RKO (cell line): ENCODE data around the gene WASHC3.
"Not testable (repeated sequence)": the region's sequence is repeated elsewhere in the genome, so short reads cannot be mapped to it uniquely, and the experiment has no call there.

ENCODE experiments used
- DNase-seq: peaks from one replicate; pipeline ENCODE4 v3.0.0-alpha.2; 2016; ENCODE audit warnings: low spot score

Gene WASHC3

DNA sequence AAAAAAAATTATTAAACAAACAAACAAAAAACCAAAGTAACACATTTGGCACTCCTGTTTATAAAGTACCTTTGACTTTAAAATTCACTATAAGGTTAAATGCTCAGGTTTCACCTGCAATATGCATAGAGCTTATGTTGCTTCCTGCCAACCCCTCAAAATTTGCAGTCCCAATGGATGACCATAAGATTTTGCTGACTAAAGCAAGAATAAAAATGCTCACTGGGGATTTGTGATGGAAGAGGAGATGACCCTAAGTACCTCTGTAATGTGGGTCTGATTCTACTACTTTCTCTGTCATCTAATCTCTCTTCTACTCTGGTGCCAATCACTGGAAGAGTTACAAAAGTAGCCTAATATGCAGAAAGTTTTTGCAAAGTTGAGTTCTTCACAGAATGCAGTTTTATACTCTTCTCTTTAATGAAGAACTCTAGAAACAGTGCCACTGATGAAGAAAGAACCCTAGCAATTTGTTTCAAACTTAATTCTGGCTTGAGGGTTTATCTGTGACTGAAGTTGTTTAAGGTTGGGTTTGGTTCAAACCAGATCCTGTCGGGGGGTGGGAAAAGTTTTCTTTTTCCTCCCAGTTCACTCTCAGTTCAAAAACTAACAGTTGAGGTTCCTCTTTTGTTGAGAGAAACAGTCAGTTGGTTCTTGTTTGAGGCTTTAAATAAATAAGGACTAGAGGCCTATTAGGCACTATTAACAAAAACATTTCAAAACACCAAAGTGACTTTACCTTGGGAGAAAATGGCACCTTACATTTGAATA, 10.9 kb downstream of the WASHC3 start:
- no peak for DNase-seq

DNA sequence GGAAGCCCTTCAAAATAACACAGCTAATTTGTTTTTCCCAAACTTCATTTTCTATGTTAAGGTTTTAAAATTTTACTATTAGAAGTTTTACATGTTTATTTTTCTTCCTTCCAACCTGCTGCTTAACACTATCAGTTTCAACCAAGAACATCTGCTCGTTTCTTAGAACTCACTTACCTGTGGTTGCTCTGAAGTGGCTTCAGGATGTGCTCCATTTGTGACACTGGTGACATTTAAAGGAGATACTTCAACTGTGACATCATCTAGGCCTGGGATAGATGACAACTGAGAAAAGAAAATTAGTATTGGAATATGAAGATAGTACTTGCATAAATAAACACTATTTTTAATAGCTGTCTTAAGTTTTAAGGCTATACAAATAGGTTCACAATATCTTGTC, 17.9 kb downstream of the WASHC3 start:
- no peak for DNase-seq

DNA sequence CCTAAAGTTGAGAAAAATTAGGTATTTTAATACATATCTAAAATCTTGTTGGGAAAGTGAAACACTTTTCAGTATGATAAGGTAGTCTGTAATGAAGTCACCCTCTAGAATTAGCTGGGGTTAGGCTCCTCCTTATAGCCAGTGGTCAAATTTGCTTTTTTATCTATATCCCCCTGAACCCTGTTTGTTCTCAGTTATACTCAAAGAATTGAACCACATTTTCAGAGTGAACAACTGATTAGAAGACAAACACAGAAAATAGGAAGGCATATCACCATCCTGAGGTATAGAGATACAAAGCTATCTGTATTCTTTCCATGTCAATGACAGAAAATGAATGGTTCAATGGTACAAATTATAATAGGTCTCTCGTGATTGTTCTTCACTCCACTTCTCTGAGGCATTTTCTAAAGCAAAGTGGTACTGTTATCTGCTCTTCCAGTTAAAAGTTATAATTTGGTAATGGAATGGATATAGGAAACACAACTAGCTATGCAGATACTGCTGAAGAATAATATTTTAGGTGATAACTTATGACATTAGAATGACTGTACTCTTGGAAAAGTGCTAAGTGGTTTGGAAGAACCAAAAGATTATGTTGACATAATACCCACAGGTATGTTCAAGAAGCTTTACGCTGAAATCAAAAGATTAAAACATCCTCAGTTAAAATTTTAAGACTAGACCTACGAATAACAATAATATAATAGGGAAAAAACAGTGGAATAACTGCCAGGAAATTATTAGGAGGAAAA, 27.6 kb downstream of the WASHC3 start:
- DNase-seq: no peak

DNA sequence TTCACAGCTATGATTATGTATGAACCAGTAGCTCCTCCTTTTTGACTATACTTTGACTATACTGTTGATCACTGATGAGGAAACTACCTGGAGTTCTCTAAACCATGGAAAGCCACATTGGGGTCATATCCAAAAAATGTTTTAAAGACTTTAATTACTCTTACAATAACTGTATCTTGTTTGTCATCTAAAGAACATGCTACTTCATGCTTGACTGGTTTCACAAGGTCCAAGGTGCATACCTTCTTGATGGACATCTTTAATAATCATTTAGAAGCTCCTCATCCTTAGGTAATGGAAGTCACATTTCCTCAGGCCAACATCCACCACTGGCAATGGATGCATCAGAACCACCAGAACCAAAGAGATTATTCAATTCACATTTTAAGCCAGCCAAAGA, 29.9 kb downstream of the WASHC3 start:
- no peak for DNase-seq

DNA sequence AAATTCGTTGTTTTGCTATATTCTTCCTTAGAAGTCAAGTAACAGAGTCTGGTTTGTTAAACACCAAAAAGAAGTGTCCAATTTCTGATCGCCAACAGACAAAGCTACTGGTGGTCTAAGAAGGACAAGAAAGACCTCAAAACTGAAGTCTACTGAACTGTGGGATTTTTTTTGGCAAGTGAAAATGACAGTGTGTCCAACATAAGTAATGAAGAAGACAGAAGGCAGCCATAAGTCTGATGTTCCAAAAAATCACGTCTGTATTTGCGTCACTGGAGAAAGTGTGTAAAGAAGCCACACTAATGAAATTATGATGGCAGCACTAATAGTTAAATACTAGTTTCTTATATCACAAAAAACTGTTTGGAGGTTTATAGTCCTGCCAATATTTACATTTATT, 32.6 kb downstream of the WASHC3 start:
- DNase-seq: no peak

DNA sequence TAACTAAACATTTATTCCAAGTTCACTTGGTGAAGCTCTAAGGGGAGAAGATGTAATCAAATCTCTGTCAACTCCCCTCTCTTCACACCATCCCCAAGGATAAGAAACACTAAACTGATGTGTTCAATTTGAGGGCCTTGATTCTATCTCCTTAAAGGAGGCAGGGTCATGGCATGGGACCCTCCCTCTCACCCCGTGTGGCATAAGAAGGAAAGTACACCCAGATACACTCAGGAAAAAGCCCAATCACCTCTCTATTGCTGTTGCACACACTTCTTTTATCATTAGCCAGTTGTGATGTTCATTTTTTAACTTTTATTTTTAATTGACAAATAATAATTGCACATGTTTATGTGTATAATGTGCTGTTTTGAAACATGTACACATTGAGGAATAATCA, 35.1 kb downstream of the WASHC3 start:
- DNase-seq: no peak

DNA sequence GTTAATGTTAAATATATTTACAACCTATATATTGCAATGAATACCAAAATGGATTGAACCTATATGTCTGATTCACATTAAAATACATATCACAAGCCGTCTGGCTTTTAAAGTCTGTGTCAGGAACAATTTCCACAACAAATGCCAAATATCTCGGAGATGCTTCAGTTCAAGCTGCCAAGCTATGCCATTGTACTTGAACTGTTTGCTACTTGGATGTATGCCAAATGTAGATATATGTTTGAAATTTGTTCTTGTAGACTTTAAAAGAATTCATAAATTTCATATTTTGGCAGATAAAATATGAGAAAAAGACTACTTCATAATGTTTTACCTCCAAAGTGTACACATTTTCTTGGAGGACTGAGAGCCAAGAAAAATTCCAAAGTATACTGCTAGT, 37.0 kb downstream of the WASHC3 start:
- DNase-seq: no peak

DNA sequence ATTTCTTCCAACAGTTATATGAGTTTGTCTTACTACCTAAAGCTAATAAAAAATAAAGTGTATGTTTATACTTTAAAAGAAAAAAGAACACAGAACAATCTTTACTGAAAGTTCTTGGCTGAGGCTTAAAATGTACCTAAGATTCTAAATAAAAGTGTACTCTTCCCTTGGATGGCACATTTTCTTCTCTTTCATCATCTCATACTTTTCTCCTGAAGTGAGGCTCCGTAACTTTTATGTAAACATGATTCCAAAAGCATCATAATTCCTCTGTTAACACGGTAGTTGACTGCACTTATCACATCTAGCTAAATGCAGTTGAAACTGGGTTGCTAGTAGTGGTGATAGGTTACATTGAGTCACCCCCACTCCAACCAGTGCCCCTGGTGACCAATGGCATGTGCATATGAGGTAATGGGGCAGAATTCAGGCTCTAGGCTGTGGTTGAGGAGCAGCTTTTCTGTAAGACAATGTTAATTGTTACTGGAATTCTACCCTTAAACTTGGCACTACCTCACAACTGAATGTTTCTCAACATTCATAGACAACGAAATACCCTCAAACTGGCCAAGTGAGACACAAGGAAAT, 38.4 kb downstream of the WASHC3 start:
- peak; percentile 14 for DNase-seq

DNA sequence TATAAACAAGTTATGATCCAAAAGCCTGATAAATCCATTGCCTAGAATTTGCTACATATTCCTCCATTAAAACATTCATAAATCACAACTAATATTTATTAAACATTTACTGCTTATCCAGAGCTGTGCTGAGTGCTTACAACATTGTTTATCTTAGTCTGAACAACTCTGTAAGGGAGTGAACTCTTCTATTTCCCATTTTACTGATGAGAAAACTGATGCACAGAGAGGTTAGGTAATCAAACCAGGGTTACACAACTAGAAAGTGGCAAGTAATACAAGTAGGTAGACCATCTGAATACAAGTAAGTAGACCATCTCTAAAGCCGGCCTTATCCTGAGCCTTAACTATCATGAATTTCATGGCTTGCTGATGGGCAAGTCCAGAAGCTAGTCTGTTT, 39.5 kb downstream of the WASHC3 start:
- no peak for DNase-seq

DNA sequence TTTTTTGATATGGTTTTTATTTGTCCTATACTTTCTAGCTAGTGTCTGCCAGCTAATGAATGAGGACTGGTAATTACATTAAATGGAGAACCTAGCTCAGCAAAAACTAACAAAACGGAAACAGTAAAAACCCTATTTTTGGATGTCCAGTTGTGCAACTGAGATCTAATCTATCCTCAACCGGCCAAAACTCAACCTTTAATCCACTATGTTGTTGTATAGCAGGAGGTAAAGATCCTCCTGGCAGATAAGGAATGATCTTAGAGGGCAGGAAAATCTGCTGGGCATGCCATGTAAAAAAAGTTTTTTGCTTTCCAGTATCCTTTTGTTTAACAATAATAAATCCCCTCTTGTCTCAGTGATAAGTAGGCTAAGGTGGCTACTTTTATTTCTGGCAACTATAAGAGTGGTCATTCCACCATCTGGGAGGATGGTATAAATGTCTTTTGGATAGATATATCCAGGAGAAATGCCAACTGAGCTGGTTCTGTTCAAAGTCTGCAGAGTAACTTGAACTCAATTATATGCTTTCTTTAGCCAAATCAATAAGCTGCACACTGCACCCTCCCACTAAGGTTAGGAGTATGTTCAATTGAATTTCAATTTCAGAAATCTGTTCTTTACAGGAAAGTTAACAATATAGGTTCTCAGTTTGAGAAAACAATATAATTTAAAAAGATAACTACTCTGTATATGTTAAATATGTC, 40.1 kb downstream of the WASHC3 start:
- DNase-seq: no peak

DNA sequence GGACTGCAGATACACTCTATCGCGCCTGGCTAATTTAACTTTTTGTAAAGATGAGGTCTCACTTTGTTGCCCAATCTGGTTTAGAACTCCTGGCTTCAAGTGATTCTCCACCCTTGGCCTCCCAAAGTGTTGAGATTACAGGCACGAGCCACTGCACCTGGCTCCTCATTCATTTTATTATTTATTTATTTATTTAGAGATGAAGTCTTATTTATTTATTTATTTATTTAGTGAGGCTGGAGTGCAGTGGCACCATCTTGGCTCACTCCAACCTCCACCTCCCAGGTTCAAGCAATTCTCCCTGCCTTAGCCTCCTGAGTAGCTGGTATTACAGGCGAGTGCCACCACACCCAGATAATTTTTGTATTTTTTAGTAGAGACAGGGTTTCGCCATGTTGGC, 43.2 kb downstream of the WASHC3 start:
- not testable (repeated sequence) for DNase-seq

DNA sequence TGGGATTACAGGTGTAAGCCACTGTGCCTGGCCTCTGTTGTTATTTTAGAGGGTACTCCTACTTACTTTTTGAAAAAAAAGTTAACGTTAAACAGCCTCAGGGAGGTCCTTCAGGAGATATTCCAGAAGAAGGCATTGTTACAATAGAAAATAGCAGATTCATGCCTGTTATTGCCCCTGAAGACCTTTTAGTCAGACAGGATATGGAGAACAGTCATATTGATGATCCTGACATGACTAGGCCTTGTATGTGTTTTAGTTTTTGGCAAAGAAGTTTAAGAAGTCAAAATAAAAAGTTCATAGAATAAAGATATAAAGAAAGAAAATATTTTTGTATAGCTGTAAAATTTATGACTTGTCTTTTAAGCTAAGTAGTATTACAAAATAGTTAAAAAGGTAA, 45.3 kb downstream of the WASHC3 start:
- DNase-seq: peak; percentile 60

DNA sequence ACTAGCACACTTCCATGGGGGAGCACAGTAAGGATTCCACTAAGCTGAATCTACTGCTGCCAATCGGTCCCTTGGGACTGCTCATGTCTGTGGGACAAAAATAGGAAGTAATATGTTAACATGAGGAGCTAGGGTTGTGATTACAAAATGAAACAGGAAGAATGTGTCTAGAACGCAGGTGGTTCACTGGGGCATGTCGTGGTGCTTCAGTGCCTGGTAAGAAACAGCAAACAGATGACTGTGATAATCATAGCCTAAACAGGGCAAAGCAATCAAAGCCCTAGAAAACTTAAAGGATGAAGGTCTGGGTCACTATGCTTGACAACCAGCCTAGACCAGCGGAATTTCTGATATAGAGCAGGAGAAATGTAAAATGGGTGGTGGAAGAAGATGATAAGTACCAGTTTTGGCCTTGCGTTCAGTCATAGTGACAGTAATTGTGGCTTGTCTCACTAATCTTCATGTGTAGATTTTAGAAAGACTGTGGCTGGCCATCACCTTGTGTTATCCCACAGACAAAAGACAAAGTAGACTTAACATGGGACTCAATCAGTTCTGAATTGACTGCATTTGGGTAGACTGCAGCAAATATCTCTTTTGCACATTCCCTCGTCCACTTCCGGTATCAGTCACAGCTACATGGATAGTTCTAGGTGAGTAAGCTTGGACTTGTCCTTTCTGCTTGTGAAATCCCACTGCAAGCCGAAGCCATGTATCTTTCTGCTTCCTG, 51.4 kb downstream of the WASHC3 start:
- DNase-seq: no peak

DNA sequence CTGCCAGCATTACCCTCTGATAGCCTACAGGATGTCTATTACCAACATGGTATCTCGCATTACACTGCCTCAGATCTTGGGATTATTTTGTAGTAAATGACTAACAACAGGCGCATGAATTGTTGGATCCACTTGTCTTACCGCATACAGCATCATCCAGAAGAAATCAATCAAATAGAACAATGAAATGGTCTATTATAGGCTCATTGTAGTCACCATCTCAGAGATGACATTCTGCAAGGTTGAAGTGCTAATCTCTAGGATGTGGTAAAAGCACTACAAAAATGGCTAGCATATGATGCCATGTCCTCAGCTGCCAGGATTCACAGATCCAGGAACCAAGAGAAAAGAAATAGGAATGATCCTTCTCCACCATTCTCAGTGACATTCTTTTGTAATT, 52.0 kb downstream of the WASHC3 start:
- no peak for DNase-seq

DNA sequence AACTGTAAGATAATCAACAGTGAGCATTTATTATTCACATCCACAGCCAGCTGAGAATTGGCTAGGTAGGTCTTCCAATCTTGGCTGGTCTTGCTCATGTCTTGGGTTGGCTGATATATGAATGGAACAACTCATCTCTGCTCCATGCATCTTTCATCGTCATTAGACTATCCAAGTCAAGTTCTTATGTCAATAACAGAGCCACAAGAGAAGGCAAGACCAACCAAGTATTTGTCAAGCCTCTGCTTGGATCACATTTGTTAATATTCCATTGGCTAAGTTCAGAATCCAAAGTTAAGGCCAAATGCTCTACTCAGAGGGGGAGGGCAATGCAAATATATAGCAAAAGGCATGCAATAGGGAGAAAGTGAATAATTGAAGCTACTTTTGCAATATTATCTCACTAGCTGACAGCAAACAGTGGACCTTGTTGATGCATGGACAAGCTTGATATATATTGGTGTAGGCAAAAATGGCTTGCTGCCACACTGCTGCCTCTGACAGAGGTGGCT, 53.1 kb downstream of the WASHC3 start:
- no peak for DNase-seq

DNA sequence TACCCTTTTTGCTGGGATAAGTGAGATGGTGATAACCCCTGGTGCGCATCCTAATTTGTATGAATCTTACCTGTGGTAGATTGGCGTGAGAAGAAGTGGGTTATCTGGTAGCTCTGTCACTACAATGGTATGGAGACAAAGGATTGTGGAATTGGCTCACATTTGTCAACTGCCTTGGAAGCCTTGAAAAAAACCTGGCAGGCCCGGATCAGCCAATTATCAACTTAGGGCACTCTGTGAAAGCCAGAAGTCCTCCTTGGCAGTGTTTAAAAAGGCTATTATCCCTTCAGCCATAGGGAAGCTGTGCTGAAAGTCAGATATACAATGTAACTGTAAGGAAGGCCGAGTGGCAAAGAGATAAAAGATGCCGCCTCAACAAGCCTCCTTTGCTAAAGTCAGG, 56.5 kb downstream of the WASHC3 start:
- DNase-seq: no peak

DNA sequence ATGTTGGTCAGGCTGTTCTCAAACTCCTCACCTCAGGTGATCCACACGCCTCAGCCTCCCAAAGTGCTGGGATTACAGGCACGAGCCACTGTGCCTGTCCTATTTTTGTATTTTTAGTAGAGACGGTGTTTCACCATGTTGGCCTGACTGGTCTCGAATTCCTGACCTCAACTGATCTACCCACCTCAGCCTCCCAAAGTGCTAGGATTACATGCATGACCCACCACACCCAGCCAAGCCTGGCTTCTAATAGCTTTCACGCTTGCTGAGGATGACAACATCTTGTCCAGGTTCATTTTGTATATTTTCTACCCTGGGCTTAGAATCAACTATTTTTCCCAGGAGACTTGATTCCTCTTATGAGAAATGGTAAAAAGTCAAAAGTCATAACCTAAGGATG, 64.7 kb downstream of the WASHC3 start:
- DNase-seq: no peak

DNA sequence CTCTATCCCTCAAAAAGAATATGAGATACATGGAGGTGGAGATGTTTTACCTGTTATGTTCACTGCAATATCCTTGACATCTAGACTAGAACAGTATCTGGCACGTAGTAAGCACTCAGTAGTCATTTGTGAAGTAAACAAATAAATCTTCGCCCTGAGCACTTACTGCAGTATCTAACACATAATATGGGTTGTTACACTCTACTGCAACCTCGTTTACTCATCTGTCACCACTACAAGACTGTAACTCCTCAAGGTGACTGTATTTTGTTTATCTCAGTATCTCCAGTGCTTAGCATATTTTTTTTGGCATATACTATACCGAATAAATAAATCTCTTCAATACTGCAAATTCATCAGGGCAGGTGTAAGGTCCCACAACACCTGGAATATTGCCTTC, 66.1 kb downstream of the WASHC3 start:
- DNase-seq: no peak

DNA sequence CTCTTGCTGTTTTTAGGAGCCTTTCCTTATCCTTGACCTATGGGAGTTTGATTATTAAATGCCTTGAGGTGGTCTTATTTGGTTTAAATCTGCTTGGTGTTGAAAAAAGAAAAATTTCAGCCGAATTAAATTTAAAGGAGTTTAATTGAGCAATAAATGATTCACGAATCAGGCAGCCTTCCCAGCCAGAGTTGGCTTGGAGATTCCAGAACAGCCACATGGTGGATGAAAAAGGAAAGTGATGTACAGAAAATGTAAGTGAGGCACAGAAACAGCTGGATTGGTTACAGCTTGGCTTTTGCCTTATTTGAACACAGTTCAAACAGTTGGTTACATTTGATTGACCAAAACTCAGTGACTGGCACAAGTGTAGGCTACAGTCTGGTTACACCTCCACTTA, 69.7 kb downstream of the WASHC3 start:
- DNase-seq: no peak

DNA sequence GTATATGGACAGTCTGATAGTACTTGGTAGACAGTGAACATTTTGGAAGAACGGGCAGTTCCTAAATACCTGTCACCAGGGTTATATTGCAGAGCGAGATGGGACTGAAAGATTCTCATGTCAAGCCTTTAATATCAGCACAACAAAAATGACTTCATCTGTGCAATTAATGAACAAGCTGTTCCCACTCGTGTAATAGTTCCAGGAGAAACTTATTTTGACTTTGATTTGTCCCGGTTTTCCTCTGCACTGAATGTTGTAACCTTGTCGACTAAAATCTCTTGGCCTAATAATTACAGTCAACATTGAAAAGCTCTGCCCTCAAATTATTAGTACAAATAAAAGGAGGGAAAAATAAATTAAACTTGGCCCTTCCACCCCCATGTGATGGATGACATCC, 79.5 kb downstream of the WASHC3 start:
- no peak for DNase-seq

DNA sequence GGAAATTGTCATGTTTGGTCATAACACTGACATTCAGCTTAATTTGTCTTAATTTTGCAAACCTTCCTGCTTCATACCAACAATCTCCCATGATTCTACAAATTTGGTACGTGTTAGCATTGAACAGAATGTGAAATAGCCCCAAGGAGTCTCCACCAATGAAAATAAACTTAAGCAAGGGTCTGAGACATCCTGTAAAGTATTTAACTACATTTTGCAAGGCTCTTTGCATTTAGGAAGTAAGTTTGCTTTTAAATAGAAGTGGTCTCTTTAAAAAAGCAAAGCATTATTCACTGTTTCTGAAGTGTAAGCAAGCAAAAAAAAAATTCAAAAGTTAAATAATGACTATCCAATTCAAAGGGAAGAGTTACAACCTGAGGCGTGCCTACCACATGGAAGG, 79.9 kb downstream of the WASHC3 start:
- DNase-seq: no peak

DNA sequence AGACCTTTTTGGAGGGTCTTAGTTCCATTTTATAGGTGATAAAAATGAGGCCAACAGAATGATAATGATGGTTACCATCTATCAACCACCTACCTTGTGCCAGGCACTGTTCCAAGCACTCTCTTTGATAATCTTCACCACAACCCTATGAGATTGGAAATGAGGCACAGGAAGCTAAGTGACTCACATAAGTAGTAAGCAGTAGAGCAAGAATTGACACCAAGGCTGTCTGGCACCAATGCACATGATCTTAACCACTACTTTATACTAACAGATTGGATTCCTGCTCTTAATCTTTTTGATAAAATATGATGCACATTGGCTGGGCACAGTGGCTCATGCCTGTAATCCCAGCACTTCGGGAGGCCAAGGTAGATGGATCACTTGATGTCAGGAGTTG, 93.0 kb downstream of the WASHC3 start:
- peak; percentile 18 for DNase-seq
